LNCAP (cell line): Measurements from ENCODE around the gene RINT1.

Experiments
- CTCF ChIP-seq: fragments of 450-650 bp; IDR thresholded peaks from 2 replicates; pipeline ENCODE4 v1.5.1; 2017; ENCODE audit warnings: mild to moderate bottlenecking

RINT1 gene

GRCh38 chr7:105530126-105530525 is 1.9 kb upstream of the RINT1 start:
- no peak for TF ChIP-seq CTCF

- no peak for TF ChIP-seq CTCF
Observed at GRCh38 chr7:105530546-105530945, 1.5 kb upstream of the RINT1 start.

- no peak for TF ChIP-seq CTCF
Observed at GRCh38 chr7:105532709-105533460, 884 bp downstream of the RINT1 start.

GRCh38 chr7:105538339-105538738 is 6.3 kb downstream of the RINT1 start:
- no peak for TF ChIP-seq CTCF

- TF ChIP-seq CTCF, result no peak
Observed at GRCh38 chr7:105559926-105560325, 27.9 kb downstream of the RINT1 start.

GRCh38 chr7:105565190-105565589 is 33.2 kb downstream of the RINT1 start:
- no peak for TF ChIP-seq CTCF

GRCh38 chr7:105567024-105567423 is 35.0 kb downstream of the RINT1 start:
- no peak for TF ChIP-seq CTCF

GRCh38 chr7:105567821-105568220 is 35.8 kb downstream of the RINT1 start:
- TF ChIP-seq CTCF, result no peak
